Fibroblast of lung (primary cell): ENCODE data around the gene VGLL4.

Source experiments
- CTCF ChIP-seq, 2 donors: IDR thresholded peaks in 1 of 2; conservative IDR thresholded peaks in 1 of 2; 1 replicate in 1 of 2; 2 replicates in 1 of 2; pipeline ENCODE4 v1.5.1; 2011 to 2012; ENCODE audit warnings: low read length in 2 of 2, control low read depth in 1 of 2, inconsistent platforms in 1 of 2, low read depth in 1 of 2, mild to moderate bottlenecking in 1 of 2
- EZH2 ChIP-seq: IDR thresholded peaks from 2 replicates; pipeline ENCODE4 v1.5.1; 2012; ENCODE audit warnings: low read length, control low read depth, mild to moderate bottlenecking; ENCODE audit errors: missing control alignments

- TF ChIP-seq CTCF (conservative IDR thresholded peaks at IDR 0.05 in 1 of 2, IDR thresholded peaks at IDR 0.05 in 1 of 2; ENCODE audit: low read depth in 1 of 2, low read length in 2 of 2) (no peak), EZH2 (no peak)
Measured at GRCh38 chr3:11692532-11692813, 48.8 kb upstream of the VGLL4 start.
